Vagina (tissue), 2 donors: ENCODE data around the gene CARD18. TPM values are rescaled to one million over a fixed set of nuclear protein-coding genes. Genes with fewer than 3 reads are reported as not detected.

Experiments used
- DNase-seq, 2 donors: peaks; one replicate each; pipeline ENCODE4 v3.0.0-alpha.2; 2017; ENCODE audit errors: extremely low spot score in 2 of 2
- H3K27ac ChIP-seq: fragments of 200-600 bp; sonication (generic); one replicate; pipeline ENCODE4 v1.5.1; 2019
- H3K27me3 ChIP-seq: fragments of 200-600 bp; sonication (generic); one replicate; pipeline ENCODE4 v1.5.1; 2019
- H3K36me3 ChIP-seq, 2 donors: fragments of 200-600 bp; sonication (generic); one replicate each; pipeline ENCODE4 v1.5.1; 2017 to 2019
- H3K4me1 ChIP-seq: fragments of 200-600 bp; sonication (generic); one replicate; pipeline ENCODE4 v1.5.1; 2019
- H3K4me3 ChIP-seq, 2 donors: fragments of 200-600 bp; sonication (generic); 1 replicate in 1 of 2; 2 replicates in 1 of 2; pipeline ENCODE4 v1.5.1; 2016 to 2019
- H3K9me3 ChIP-seq: fragments of 200-600 bp; sonication (generic); one replicate; pipeline ENCODE4 v1.5.1; 2019
- POLR2A ChIP-seq, 2 donors: fragments of 450-650 bp; IDR thresholded peaks; one replicate each; pipeline ENCODE4 v1.6.1; 2017; ENCODE audit warnings: antibody characterized with exemption in 2 of 2, mild to moderate bottlenecking in 2 of 2, moderate library complexity in 2 of 2
- POLR2AphosphoS5 ChIP-seq, 2 donors: sonication (generic); formaldehyde crosslinking; IDR thresholded peaks; one replicate each; pipeline ENCODE4 v1.9.0; 2017; ENCODE audit warnings: antibody characterized with exemption in 2 of 2, mild to moderate bottlenecking in 2 of 2, low read depth in 1 of 2; ENCODE audit not compliant: insufficient read depth in 1 of 2
- intact Hi-C: fragments of 100-400 bp; cut with DNase I; formaldehyde crosslinking; loops from one replicate; pipeline ENCODE4 v1.15.1; 2023
- total RNA-seq: library from RNA; depleted of rRNA; stranded (reverse); fragments of >200 nt; gene quantifications from one replicate; pipeline ENCODE4 v1.2.3, GENCODE V29; 2016
- TF ChIP-seq, protein P1 (sequence below), 3 experiments: fragments of 450-650 bp in 2 of 3; fragments of 200-600 bp in 1 of 3; sonication (generic) in 1 of 3; IDR thresholded peaks; one replicate each; pipeline ENCODE4 v1.5.1; 2017 to 2019; ENCODE audit warnings: antibody characterized with exemption in 3 of 3, mild to moderate bottlenecking in 2 of 3, moderate library complexity in 2 of 3

CARD18 gene
- total RNA-seq, 1 donor from 2014 or later: not detected

DNA sequence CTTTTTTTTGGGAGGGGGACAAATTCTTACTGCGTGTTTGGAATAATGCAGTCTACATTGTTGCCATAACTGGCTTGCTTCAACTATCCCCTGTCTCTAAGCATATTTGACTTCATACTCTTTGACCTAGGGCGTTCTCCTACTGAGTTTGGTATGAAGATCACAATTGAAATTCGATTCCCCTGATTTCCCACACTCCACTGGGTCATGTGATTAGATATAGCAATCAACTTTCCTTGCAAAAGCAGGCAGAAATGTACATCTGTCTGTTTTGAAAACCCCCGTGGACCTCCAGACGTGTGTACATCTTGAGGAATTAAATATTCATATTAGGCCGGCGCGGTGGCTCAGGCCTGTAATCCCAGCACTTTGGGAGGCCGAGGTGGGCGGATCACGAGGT lies 13.8 kb upstream of the CARD18 start:
- DNase-seq: no peak
- Histone ChIP-seq H3K36me3 (no peaks in the 10 kb centered on the region), H3K27ac (no peak overlapping the region), H3K4me3 (no peak overlapping the region), H3K4me1 (no peaks in the 10 kb centered on the region), H3K9me3 (no peaks in the 10 kb centered on the region), H3K27me3 (no peaks in the 10 kb centered on the region)
- no peak for TF ChIP-seq POLR2A (IDR thresholded peaks at IDR 0.05)
- no peak for TF ChIP-seq POLR2AphosphoS5 (IDR thresholded peaks at IDR 0.05; ENCODE audit: insufficient read depth in 1 of 2, low read depth in 1 of 2)
- TF ChIP-seq, protein P1, sequence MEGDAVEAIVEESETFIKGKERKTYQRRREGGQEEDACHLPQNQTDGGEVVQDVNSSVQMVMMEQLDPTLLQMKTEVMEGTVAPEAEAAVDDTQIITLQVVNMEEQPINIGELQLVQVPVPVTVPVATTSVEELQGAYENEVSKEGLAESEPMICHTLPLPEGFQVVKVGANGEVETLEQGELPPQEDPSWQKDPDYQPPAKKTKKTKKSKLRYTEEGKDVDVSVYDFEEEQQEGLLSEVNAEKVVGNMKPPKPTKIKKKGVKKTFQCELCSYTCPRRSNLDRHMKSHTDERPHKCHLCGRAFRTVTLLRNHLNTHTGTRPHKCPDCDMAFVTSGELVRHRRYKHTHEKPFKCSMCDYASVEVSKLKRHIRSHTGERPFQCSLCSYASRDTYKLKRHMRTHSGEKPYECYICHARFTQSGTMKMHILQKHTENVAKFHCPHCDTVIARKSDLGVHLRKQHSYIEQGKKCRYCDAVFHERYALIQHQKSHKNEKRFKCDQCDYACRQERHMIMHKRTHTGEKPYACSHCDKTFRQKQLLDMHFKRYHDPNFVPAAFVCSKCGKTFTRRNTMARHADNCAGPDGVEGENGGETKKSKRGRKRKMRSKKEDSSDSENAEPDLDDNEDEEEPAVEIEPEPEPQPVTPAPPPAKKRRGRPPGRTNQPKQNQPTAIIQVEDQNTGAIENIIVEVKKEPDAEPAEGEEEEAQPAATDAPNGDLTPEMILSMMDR (IDR thresholded peaks at IDR 0.05): no peak
- intact Hi-C loops: no loop called here

DNA sequence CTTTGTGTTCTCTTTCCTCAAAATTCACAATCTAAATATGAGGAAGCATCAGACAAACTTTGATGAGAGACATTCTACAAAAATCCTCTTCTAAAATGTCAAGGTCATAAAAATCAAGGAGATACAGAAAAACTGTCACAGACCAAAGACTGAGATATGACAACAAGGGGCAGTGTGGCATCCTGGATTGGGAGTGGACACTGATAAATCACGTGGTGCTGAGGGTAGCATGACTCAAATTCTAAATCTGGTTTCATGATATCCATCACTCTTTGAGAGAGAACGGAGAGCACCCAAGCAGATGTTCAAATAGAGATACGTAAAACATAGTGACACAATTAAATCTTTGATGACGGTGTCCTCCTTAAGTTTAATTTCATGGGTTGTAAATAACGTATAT lies 13.0 kb upstream of the CARD18 start:
- H3K27ac ChIP-seq: no peak overlapping the region
- H3K9me3 ChIP-seq: no peaks in the 10 kb centered on the region
- no peaks in the 10 kb centered on the region for H3K27me3 ChIP-seq
- no peak for DNase-seq
- H3K36me3 ChIP-seq: no peaks in the 10 kb centered on the region
- H3K4me1 ChIP-seq: no peaks in the 10 kb centered on the region
- no peak overlapping the region for H3K4me3 ChIP-seq
- TF ChIP-seq POLR2AphosphoS5 (IDR thresholded peaks at IDR 0.05; ENCODE audit: insufficient read depth in 1 of 2, low read depth in 1 of 2) (no peak), POLR2A (IDR thresholded peaks at IDR 0.05) (no peak)
- TF ChIP-seq, protein P1 (IDR thresholded peaks at IDR 0.05): no peak
- intact Hi-C loops: no loop called here

DNA sequence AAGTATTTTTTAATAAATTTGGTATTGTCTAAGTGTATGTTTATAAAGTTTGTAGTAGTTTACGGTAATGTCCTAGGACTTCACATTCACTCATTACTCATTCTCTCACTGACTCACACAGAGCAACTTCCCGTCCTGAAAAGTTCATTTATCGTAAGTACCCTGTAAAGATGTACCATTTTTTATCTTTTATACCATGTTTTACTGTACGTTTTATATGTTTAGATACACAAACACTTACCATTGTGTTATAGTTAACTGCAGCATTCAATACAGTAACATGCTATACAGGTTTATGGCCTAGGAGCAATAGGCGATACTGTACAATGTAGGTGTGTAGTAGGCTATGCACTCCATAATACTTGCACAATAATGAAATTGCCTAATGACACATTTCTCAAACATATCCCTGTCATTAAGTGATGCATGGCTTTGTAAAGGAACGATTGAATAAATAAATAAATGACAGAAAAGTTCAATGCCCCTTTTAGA lies 12.5 kb upstream of the CARD18 start:
- no peak for TF ChIP-seq POLR2AphosphoS5 (IDR thresholded peaks at IDR 0.05; ENCODE audit: insufficient read depth in 1 of 2, low read depth in 1 of 2)
- TF ChIP-seq, protein P1 (IDR thresholded peaks at IDR 0.05): no peak
- TF ChIP-seq POLR2A (IDR thresholded peaks at IDR 0.05): no peak
- Histone ChIP-seq H3K4me1 (no peaks in the 10 kb centered on the region), H3K9me3 (no peaks in the 10 kb centered on the region), H3K27ac (no peak overlapping the region), H3K4me3 (no peak overlapping the region), H3K27me3 (no peaks in the 10 kb centered on the region), H3K36me3 (no peaks in the 10 kb centered on the region)
- intact Hi-C loops: no loop called here
- DNase-seq: no peak

DNA sequence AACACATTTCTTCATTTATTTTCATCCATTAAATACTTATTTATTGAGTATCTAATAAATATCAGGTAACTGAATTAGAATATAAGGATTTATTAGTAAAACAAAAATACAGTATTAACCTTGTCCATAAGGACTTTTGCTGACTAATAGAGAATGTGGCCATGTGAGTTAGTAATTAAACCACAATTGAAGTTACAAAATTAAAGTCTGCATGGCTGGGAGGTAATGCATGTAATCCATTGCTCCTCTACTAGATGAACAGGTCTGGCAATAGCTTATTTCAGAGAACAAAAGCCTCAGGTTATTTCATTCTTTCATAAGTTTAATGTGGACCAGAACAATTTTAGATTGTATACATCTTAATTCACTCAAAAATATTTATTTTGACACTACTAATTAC lies 9.9 kb upstream of the CARD18 start:
- no peak for TF ChIP-seq POLR2A (IDR thresholded peaks at IDR 0.05)
- TF ChIP-seq POLR2AphosphoS5 (IDR thresholded peaks at IDR 0.05; ENCODE audit: insufficient read depth in 1 of 2, low read depth in 1 of 2): peak in 1 of 2 donors; percentile 49
- H3K36me3 ChIP-seq: no peaks in the 10 kb centered on the region
- no peak overlapping the region for H3K4me3 ChIP-seq
- H3K27me3 ChIP-seq: no peaks in the 10 kb centered on the region
- intact Hi-C loops: no loop called here
- no peaks in the 10 kb centered on the region for H3K9me3 ChIP-seq
- no peaks in the 10 kb centered on the region for H3K4me1 ChIP-seq
- no peak overlapping the region for H3K27ac ChIP-seq
- DNase-seq: no peak

DNA sequence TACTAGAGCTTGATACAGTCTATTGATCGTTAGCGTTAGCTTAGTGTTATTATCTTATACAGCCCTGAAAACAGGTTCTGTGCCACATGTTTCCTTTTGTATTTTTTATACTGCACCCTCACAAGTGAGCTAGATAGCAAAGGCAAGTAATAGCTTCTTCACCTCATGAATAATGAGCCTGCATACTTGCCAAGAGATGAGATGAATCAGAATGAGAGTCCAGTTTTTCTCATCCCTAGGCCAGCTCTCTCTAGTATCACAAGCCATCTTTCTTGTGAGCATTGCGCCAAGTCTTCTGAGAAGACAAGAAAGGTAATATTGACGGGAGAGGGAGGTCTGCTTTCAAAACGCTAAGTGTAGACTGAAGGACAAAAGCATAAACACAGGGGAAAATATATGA lies 8.7 kb upstream of the CARD18 start:
- no peak for DNase-seq
- Histone ChIP-seq H3K9me3 (no peaks in the 10 kb centered on the region), H3K4me1 (no peaks in the 10 kb centered on the region), H3K36me3 (no peaks in the 10 kb centered on the region), H3K4me3 (no peak overlapping the region), H3K27me3 (no peaks in the 10 kb centered on the region), H3K27ac (no peak overlapping the region)
- intact Hi-C loops: no loop called here
- TF ChIP-seq POLR2AphosphoS5 (IDR thresholded peaks at IDR 0.05; ENCODE audit: insufficient read depth in 1 of 2, low read depth in 1 of 2) (no peak), POLR2A (IDR thresholded peaks at IDR 0.05) (no peak)
- TF ChIP-seq, protein P1 (IDR thresholded peaks at IDR 0.05): no peak
